Measurements from ENCODE around the gene PLEKHG4B.

DNA sequence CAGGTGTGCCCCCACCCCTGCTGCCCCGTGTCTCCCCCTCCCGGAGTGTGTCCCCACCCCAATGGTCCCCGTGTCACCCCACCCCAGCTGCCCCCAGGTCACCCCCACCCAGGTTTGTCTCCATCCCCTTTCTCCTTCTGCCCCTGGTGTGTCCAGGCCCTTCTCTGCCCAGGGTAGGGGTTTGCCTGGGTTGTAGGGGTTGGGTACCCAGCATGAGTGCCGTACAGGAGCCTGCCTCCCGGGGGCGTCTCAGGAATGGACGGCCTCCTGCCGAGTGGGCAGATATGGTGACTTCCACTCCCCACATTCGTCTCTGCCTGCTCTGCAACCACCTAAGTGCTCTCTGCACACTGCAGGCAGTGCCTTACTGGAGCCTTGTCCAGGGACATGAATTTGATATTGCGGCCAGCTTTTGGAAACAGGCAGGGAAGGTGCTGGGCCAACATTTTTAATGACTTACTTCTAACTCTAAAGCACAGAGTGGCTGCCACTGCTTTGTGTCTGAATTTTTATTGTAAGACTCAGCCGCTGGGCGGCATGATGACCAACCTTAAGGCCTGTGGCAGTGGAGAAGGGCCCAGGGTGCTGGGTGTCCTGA is 106.0 kb downstream of the PLEKHG4B start:
- TF ChIP-seq POLR2A (IDR thresholded peaks at IDR 0.05) (no peak), CTCF (IDR thresholded peaks at IDR 0.05) (no peak)
